Ovary (tissue), 3 donors: ENCODE data around the gene LYPD4.

Source experiments
- CTCF ChIP-seq, 3 donors: fragments of 450-650 bp in 2 of 3; fragments of 200-600 bp in 1 of 3; IDR thresholded peaks; one replicate each; pipeline versions ENCODE4 v1.5.1 to v1.8.0; 2016 to 2022; ENCODE audit warnings: antibody characterized with exemption in 3 of 3, mild to moderate bottlenecking in 1 of 3
- POLR2A ChIP-seq: fragments of 450-650 bp; IDR thresholded peaks from one replicate; pipeline ENCODE4 v1.6.1; 2017; ENCODE audit warnings: antibody characterized with exemption, mild to moderate bottlenecking, moderate library complexity
- donor health status: DM: no; HTN: no; CAD: no.

DNA sequence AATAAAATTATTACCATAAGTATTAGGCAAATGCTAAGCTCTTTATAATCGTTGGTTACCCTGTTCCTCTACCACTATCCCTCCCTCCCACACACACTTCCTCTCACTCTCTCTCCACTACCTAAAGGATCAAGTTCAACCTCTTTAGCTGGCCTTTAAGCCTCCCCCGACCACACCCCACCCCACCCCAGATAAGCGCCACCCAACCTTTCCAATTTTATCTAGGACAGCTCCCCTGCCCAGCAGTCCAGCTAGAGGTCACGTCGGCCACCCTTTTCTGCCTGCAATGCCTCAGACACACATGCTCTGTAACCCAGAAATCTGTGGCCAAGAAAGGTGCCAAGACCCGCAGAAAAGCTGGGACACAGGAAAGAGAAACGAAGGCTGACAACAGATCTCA is 1.1 kb downstream of the LYPD4 start:
- TF ChIP-seq POLR2A (no peak), CTCF (IDR thresholded peaks at IDR 0.05) (no peak)
